HUES48 (cell line): Measurements from ENCODE around the gene S100A8.
"Not testable (repeated sequence)": the region's sequence is repeated elsewhere in the genome, so short reads cannot be mapped to it uniquely, and the experiment has no call there.

Experiments used
- H3K27ac ChIP-seq: one replicate; pipeline ENCODE4 v1.7.0; 2013; ENCODE audit warnings: low read depth, low read length, inconsistent platforms
- H3K27me3 ChIP-seq: 2 replicates; pipeline ENCODE4 v1.6.1; 2013; ENCODE audit warnings: mild to moderate bottlenecking, low read length; ENCODE audit not compliant: control insufficient read depth, insufficient read depth
- H3K36me3 ChIP-seq: 2 replicates; pipeline ENCODE4 v1.6.1; 2013; ENCODE audit warnings: low read length; ENCODE audit not compliant: control insufficient read depth, insufficient read depth
- H3K4me1 ChIP-seq: 2 replicates; pipeline ENCODE4 v1.6.1; 2013; ENCODE audit warnings: mild to moderate bottlenecking, low read length; ENCODE audit not compliant: control insufficient read depth, insufficient read depth
- H3K4me3 ChIP-seq: 2 replicates; pipeline ENCODE4 v1.5.1; 2013; ENCODE audit warnings: mild to moderate bottlenecking, low read depth, low read length
- H3K9ac ChIP-seq: 2 replicates; pipeline ENCODE4 v1.6.1; 2013; ENCODE audit warnings: mild to moderate bottlenecking, low read depth, low read length, moderate library complexity
- H3K9me3 ChIP-seq: 2 replicates; pipeline ENCODE4 v1.6.1; 2013; ENCODE audit warnings: low read length; ENCODE audit not compliant: control insufficient read depth, insufficient read depth

The S100A8 gene

DNA sequence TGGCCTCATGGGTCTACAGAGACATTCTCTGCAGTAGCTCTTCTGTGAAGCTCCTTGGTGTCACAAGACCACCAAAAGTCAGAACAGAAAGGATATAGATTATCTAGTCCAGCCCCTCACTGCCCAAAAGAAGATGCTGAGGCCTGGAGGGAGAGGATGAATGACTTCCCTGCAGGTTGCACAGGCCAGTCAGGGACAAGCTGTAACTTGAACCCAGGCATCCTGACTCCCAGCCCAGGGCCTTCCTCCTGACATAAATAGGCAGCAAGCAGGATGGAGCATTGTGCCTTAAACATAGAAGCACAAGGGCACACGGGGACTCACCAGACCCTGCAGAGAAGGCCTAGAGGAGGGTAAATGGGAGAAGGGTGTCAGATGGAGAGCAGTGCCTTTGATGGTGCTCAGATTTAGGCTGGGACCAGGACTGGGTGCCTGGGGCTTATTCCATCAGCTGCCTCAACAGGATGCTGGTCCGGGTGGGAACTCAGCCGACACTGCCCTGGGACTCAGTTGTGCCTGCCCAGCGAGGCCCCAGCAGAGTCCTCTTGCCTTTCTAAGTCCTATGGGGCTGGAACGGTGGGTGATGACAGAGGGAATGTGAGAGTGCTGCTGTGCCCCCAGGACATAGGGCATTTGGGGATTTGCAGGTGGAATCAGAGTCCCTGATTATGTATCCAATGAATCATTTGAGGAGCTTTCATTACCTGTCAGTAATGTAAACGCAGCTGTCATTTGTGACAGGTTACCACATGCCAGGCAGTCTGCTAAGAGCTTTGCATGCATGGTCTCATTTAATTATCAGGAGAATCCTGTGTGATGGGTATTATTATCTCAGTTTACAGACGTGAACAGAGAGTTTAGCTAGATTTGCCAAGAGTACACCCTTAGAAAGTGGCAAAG, 38.6 kb upstream of the S100A8 start:
- H3K27me3 ChIP-seq: no peaks in the 10 kb centered on the region
- no peak overlapping the region for H3K9ac ChIP-seq
- H3K27ac ChIP-seq: no peak overlapping the region
- no peak overlapping the region for H3K4me3 ChIP-seq
- no peaks in the 10 kb centered on the region for H3K36me3 ChIP-seq
- H3K9me3 ChIP-seq: no peaks in the 10 kb centered on the region
- no peaks in the 10 kb centered on the region for H3K4me1 ChIP-seq

DNA sequence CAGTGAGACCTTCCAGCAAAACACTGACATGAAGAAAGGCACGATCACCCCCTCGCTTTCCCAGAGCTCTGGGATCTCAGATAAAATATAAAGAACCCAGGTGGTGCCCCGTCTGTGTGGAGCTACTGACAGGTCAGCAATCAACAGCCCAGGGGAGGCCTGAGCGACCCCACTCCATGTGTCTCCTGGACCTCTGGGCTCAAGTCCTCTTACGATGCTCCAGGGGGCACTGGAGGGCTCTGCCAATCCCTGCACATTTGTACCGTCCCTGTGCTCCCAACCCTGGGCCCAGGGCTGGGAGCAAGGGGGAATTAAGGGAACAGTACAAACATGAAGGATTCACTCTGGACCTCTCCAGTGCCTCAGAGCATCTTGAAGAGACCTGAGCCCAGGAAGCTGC, 37.9 kb upstream of the S100A8 start:
- Histone ChIP-seq H3K4me1 (no peaks in the 10 kb centered on the region), H3K36me3 (no peaks in the 10 kb centered on the region), H3K27ac (no peak overlapping the region), H3K27me3 (no peaks in the 10 kb centered on the region), H3K4me3 (no peak overlapping the region), H3K9me3 (no peaks in the 10 kb centered on the region), H3K9ac (no peak overlapping the region)

DNA sequence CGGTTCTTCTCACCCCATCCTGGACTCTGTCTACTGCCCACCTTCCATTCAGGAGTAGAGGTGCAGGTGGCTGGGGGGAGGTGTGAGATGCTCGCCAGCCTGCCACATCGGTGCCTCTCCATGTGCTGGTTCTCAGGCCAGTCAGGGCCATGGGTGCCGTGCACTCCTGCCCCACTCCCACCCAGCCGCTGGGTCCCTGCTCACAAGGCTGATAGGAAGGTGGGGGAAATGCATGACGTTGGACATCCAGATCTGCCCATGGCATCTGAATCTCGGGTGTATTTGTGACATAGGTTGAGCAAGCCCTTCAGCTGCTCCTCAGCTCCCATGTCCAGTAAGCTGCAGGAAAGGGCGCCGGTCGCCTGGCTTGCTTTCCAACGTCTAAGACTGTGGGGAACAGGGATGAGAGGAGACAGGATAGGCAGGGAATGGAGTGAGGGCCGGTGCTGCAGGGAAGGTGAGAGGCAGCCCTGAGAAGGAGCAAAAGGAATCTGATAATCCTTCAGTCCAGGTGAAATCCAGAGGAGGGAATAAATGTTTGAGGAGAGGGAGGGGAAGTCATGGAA, 37.3 kb upstream of the S100A8 start:
- no peaks in the 10 kb centered on the region for H3K9me3 ChIP-seq
- no peaks in the 10 kb centered on the region for H3K4me1 ChIP-seq
- no peak overlapping the region for H3K4me3 ChIP-seq
- no peaks in the 10 kb centered on the region for H3K27me3 ChIP-seq
- H3K27ac ChIP-seq: no peak overlapping the region
- H3K36me3 ChIP-seq: no peaks in the 10 kb centered on the region
- H3K9ac ChIP-seq: no peak overlapping the region

DNA sequence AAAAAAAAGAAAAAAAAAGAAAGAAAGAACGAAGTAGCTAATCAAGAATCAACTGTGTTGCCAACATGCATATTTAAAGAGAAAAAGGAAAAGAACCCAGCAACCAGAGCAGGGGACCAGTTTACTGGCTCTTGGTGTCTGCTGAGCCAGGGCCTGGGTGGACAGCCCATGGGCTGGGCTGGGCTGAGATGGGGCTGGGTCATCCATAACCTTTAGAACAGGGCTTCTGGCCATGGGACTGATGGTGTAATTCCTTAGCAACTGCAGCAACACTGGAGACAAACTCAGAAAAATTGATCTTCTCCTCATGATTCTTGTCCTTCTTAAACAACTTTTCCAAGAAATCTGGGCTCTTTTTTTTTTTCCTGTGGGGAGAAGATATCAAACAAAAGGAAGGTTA, 35.9 kb upstream of the S100A8 start:
- H3K4me3 ChIP-seq: no peak overlapping the region
- H3K27me3 ChIP-seq: no peaks in the 10 kb centered on the region
- no peak overlapping the region for H3K27ac ChIP-seq
- no peaks in the 10 kb centered on the region for H3K9me3 ChIP-seq
- H3K4me1 ChIP-seq: no peaks in the 10 kb centered on the region
- no peak overlapping the region for H3K9ac ChIP-seq
- no peaks in the 10 kb centered on the region for H3K36me3 ChIP-seq

DNA sequence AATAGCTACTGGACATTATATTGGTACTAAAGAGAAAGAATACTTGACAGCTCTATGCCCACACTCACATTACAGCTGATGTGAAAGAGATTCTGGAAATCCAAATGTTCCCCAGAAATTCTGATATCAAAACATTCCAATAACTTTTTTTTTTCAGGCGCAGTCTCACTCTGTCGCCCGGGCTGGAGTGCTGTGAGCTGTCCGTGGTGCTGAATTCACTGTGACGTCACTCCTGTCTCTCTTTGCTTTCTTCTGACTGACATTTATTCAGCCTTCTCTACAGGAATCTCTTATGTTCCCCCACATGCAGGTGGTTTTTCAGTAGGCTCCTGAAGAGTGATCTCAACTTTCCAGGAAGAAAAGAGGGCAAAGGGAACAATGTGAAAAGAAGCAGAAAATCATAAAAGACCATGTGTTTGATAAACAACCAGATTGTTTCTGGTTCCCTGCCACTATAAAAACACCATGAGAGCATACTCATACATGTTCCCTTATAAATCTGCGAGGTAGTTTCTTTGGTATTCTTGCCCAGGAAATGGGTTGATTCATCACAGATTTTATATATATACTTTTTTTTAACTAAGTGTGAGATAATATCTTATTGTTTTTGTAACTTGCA, 31.7 kb upstream of the S100A8 start:
- Histone ChIP-seq H3K36me3 (no peaks in the 10 kb centered on the region), H3K9ac (no peak overlapping the region), H3K4me3 (no peak overlapping the region), H3K4me1 (no peaks in the 10 kb centered on the region), H3K27ac (no peak overlapping the region), H3K27me3 (no peaks in the 10 kb centered on the region), H3K9me3 (no peaks in the 10 kb centered on the region)

DNA sequence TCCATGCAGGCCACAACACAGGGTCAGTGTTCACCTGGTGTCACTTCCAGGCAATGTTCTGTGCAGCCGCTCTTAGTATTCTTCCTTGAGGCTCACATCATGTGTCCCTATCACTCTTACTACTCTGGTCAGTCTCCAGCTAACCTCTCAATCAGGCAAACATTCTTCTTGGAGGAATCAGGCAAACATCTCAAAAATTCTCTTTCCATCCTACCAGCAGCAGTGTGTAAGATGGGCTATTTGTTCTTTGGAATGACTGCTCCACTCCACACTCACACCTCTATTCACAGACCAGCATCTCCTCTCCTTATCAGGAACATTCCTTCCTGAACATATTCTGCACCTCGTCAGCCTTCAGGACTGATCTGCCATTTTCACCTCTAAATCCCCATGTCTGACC, 29.4 kb upstream of the S100A8 start:
- no peak overlapping the region for H3K27ac ChIP-seq
- H3K36me3 ChIP-seq: no peaks in the 10 kb centered on the region
- H3K4me1 ChIP-seq: no peaks in the 10 kb centered on the region
- H3K27me3 ChIP-seq: no peaks in the 10 kb centered on the region
- H3K9me3 ChIP-seq: no peaks in the 10 kb centered on the region
- H3K4me3 ChIP-seq: no peak overlapping the region
- no peak overlapping the region for H3K9ac ChIP-seq

DNA sequence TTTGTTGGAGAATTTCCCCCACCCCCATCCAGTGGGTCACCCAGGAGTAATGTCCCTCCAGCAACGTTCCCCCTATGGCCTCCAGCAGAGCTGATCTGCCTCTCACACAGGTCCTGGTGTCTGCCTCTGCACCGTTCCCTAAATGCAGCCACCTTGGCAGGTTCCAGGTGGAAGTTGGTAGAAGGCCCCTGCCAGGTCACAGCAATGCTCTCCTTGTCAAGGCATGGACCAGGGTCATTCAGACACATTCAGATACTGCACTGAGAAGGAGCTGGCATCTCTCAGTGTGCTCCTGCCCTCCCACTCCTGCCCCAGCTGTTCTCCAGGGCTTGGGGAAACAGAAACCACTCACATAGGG, 28.5 kb upstream of the S100A8 start:
- H3K9me3 ChIP-seq, H3K27me3 ChIP-seq, H3K27ac ChIP-seq, H3K4me3 ChIP-seq, H3K4me1 ChIP-seq, H3K9ac ChIP-seq, H3K36me3 ChIP-seq: not testable (repeated sequence)

DNA sequence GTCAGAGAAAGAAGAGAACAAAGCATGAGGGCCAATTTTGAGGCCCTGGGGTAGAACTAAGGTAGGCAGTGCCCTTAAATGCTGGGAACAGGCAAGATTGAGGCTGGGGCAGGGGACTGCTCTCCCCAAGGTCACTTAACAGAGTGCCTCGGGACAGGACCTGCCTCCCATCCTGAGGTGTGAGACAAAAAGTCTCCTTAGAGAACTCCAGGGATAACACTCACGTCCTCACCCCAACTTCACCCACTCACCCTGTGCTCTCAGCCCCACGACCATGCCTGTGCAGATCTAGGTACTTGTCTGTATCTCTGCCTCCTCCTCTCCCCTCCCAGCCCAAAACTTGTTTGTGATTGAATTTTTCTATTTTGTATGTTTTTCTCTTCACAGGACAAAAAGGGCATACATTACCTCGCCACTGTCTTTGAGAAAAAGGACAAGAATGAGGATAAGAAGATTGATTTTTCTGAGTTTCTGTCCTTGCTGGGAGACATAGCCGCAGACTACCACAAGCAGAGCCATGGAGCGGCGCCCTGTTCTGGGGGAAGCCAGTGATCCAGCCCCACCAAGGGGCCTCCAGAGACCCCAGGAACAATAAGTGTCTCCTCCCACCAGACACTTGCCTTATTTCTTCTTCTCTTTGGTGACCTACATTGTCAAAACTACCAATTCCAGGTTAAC, 28.0 kb upstream of the S100A8 start:
- not testable (repeated sequence) for H3K4me3 ChIP-seq, H3K9ac ChIP-seq, H3K4me1 ChIP-seq, H3K9me3 ChIP-seq, H3K27ac ChIP-seq, H3K36me3 ChIP-seq, H3K27me3 ChIP-seq

DNA sequence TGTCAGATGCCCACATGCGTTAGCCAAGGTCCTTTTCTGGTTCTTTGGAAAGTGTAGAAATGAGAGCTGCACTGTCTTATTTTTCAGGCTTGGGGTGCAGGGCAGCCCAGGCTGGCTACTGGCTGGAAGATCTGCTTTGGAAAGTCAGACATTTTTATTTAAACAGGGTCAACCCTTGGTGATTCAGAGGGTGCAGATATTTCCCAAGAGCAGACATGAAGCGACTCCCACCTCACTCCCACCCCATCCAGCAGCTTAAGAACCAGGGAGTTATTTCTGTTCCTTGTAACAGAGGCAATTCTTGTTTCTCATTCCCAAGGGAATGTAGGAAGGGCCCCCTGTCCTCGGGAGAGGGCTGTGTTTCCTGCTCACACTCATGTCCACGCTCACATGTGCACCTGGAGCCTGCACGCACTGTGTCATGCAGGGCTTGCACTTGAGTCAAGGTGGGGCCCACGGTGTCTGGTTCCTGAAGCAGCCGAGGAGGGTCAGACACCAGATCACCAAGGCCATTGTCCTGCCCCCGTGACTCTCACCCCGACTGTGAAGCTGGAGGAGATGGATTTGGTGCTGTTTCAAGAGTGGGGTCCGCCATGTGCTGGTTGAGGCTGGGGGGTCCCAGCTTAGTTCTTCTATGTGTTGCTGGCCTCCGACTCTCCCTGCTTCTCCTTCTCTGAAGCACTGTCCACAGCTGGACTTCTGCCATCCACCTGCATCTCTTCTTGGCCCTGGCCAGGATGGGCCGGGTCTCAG, 26.4 kb upstream of the S100A8 start:
- Histone ChIP-seq H3K9ac (no peak overlapping the region), H3K9me3 (no peaks in the 10 kb centered on the region), H3K27me3 (no peaks in the 10 kb centered on the region), H3K27ac (no peak overlapping the region), H3K4me3 (no peak overlapping the region), H3K36me3 (no peaks in the 10 kb centered on the region), H3K4me1 (no peaks in the 10 kb centered on the region)

DNA sequence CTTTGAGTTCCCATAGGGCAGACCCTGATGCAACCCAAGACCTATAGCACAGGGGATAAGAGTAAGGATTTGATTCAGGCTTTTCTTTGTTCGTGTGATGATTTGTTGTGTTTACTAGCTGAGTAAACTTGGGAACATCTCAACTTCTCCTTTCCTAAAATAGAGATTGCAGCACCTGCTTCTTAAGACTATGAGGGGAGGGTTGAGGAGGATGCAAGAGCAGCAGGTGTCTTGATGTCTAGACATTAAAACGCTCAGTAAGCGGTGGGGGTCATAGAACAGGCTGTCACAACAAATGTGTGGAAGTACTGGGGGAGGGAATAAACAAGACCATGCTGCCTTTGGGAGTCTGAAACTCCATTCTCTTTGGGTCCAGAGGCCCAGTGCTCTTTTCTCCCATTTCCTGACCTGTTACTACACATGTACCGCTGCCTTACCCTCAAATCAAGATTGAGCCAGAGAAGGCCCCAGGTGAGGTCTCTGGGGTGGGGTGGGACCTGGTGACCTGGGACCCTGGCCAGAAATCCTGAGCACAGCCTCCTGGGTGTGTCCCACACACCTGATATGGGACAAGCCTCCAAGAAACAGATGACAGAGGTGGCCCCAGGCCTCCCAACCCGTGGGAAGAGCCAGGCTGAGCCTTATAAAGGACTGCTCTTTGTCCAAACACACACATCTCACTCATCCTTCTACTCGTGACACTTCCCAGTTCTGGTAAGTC, 25.1 kb upstream of the S100A8 start, which contains the start of gene S100A7A:
S100A7A (plus strand) TSS at position 671 of the 721 bp plus-strand sequence. CDS start 1,563 bp downstream, outside the sequence.
- Histone ChIP-seq H3K4me3 (no peak within 1 kb of the TSS), H3K36me3 (no peaks in the 10 kb centered on the region), H3K9me3 (no peaks in the 10 kb centered on the region), H3K9ac (no peak within 1 kb of the TSS), H3K4me1 (no peaks in the 10 kb centered on the region), H3K27ac (no peak within 1 kb of the TSS), H3K27me3 (no peaks in the 10 kb centered on the region)
